ENCODE measurements around the gene RNF215. TPM values are rescaled to one million over a fixed set of nuclear protein-coding genes. Genes with fewer than 3 reads are reported as not detected.

The RNF215 gene
- total and polyA plus RNA-seq, 2 donors (not counting 3 experiments of a cell fraction or from before 2014, with no cell fraction given) = 16.7 to 26.9 TPM

DNA sequence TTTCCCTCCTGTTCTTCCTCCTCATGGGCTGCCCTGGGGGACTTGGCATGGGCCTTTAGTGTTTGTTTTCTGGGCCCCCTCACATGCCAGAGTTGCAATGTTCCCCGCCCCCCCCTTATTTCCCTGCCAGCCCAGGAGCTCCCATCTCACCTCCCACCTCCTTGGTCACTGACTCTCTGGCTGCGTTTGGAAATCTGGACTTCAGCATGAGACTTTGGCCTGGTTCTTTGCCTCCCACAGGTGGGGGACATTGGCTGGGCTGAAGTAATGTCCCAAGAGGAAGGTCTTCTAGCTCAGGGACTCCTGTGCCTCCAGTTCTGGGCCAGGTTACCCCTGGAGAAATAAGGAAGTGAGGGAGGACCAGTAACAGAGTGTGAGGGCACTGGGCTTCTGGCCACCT lies 45.3 kb upstream of the RNF215 start:
- Histone ChIP-seq H4K20me1 (replicated peaks; ENCODE audit: control insufficient read depth, extremely low read depth, insufficient read depth, low read length) (no peaks in the 10 kb centered on the region), H3K27ac (ENCODE audit: insufficient read depth, low read depth, low read length) (no peak overlapping the region), H3K9ac (replicated peaks; ENCODE audit: extremely low read depth, insufficient read depth, low read length) (no peak overlapping the region), H3K27me3 (ENCODE audit: control insufficient read depth in 2 of 2, insufficient read depth in 2 of 2, low read length in 2 of 2) (no peaks in the 10 kb centered on the region), H3K79me2 (ENCODE audit: control insufficient read depth, insufficient read depth, low read length) (no peaks in the 10 kb centered on the region), H3K4me1 (ENCODE audit: control insufficient read depth, extremely low read depth, insufficient read depth, low read length) (peaks cover 10% of the 10 kb centered on the region), H3K36me3 (ENCODE audit: control insufficient read depth in 2 of 2, extremely low read depth in 1 of 2, insufficient read depth in 2 of 2, low read length in 2 of 2) (peaks cover 0 to 7% of the 10 kb centered on the region in 2 experiments), H3K9me1 (replicated peaks; ENCODE audit: control insufficient read depth, extremely low read depth, insufficient read depth, low read length) (no peaks in the 10 kb centered on the region), H2AFZ (ENCODE audit: low read depth, low read length) (no peak overlapping the region), H3K4me3 (replicated peaks in 1 of 3; ENCODE audit: insufficient read depth in 1 of 3, low read depth in 1 of 3, low read length in 3 of 3) (no peak overlapping the region), H3K9me3 (replicated peaks; ENCODE audit: control insufficient read depth, insufficient read depth, low read length) (no peaks in the 10 kb centered on the region), H3K4me2 (ENCODE audit: insufficient read depth, low read length) (no peak overlapping the region)
- DNase-seq (ENCODE audit: low read depth, low spot score) (no peak), FAIRE-seq (no peak)
- no TSS peak for BruUV-seq (replicated peaks)
- POLR2A ChIA-PET = no interaction called here
- TF ChIP-seq FOS (IDR thresholded peaks at IDR 0.05; ENCODE audit: borderline replicate concordance, insufficient read depth, low read length) = no peak
- CTCF ChIA-PET = interaction anchor here (1.7 kb wide), 1 partner anchor 53 kb away, joined by 4 read pairs; no protein-coding TSS in a partner anchor
- dilution Hi-C loops (cut with MboI; ENCODE audit: extremely low pct_ligation_motif_present, low sequenced_read_pairs) = no loop called here
- intact Hi-C loops (cut with micrococcal nuclease) = no loop called here

DNA sequence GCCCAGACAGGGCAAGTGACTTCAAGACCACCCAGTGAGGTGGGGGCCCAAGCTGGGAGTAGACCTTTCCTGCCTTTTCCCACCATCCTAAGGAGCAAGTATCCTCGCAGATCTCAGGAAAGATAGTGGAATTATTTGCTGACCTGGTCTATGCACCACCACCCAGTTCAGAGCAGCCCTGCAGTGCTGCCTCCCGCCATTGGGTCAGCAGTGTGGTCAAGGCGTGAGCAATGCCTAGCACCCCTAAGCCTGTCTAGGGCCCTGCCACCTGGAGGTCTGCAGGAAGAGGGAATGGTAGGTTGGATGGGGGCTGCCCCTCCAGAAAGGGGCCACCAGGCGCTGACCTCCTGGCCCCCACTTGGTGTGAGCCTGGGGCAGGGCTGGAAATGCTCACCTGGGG lies 44.9 kb upstream of the RNF215 start:
- H3K4me3 ChIP-seq (replicated peaks in 1 of 3; ENCODE audit: insufficient read depth in 1 of 3, low read depth in 1 of 3, low read length in 3 of 3) = no peak overlapping the region
- no peak for FAIRE-seq
- no peak for DNase-seq (ENCODE audit: low read depth, low spot score)
- no peak overlapping the region for H3K9ac ChIP-seq (replicated peaks; ENCODE audit: extremely low read depth, insufficient read depth, low read length)
- H3K27ac ChIP-seq (ENCODE audit: insufficient read depth, low read depth, low read length) = no peak overlapping the region
- no peaks in the 10 kb centered on the region for H3K79me2 ChIP-seq (ENCODE audit: control insufficient read depth, insufficient read depth, low read length)
- H3K27me3 ChIP-seq (ENCODE audit: control insufficient read depth in 2 of 2, insufficient read depth in 2 of 2, low read length in 2 of 2) = no peaks in the 10 kb centered on the region
- peaks cover 10% of the 10 kb centered on the region for H3K4me1 ChIP-seq (ENCODE audit: control insufficient read depth, extremely low read depth, insufficient read depth, low read length)
- no peaks in the 10 kb centered on the region for H3K9me3 ChIP-seq (replicated peaks; ENCODE audit: control insufficient read depth, insufficient read depth, low read length)
- POLR2A ChIA-PET = no interaction called here
- H2AFZ ChIP-seq (ENCODE audit: low read depth, low read length) = no peak overlapping the region
- intact Hi-C loops (cut with micrococcal nuclease) (no loop called here), dilution Hi-C loops (cut with MboI; ENCODE audit: extremely low pct_ligation_motif_present, low sequenced_read_pairs) (no loop called here)
- CTCF ChIA-PET = interaction anchor here (0.6 to 1.9 kb wide), 3 partner anchors 53 to 163 kb away, joined by 3 to 5 read pairs (median 4); no protein-coding TSS in a partner anchor
- H4K20me1 ChIP-seq (replicated peaks; ENCODE audit: control insufficient read depth, extremely low read depth, insufficient read depth, low read length) = no peaks in the 10 kb centered on the region
- no peak overlapping the region for H3K4me2 ChIP-seq (ENCODE audit: insufficient read depth, low read length)
- no peaks in the 10 kb centered on the region for H3K9me1 ChIP-seq (replicated peaks; ENCODE audit: control insufficient read depth, extremely low read depth, insufficient read depth, low read length)
- TF ChIP-seq GATA2 (IDR thresholded peaks at IDR 0.05; ENCODE audit: insufficient read depth, insufficient read length, low read depth, low read length) (no peak), POLR2AphosphoS5 (IDR thresholded peaks at IDR 0.05; ENCODE audit: insufficient read depth, low read depth, low read length) (no peak)
- TF ChIP-seq, protein P1, sequence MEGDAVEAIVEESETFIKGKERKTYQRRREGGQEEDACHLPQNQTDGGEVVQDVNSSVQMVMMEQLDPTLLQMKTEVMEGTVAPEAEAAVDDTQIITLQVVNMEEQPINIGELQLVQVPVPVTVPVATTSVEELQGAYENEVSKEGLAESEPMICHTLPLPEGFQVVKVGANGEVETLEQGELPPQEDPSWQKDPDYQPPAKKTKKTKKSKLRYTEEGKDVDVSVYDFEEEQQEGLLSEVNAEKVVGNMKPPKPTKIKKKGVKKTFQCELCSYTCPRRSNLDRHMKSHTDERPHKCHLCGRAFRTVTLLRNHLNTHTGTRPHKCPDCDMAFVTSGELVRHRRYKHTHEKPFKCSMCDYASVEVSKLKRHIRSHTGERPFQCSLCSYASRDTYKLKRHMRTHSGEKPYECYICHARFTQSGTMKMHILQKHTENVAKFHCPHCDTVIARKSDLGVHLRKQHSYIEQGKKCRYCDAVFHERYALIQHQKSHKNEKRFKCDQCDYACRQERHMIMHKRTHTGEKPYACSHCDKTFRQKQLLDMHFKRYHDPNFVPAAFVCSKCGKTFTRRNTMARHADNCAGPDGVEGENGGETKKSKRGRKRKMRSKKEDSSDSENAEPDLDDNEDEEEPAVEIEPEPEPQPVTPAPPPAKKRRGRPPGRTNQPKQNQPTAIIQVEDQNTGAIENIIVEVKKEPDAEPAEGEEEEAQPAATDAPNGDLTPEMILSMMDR (IDR thresholded peaks at IDR 0.05; ENCODE audit: extremely low read depth in 1 of 2, insufficient read depth in 1 of 2, low read depth in 1 of 2, low read length in 2 of 2) = no peak
- peaks cover 0 to 7% of the 10 kb centered on the region in 2 experiments for H3K36me3 ChIP-seq (ENCODE audit: control insufficient read depth in 2 of 2, extremely low read depth in 1 of 2, insufficient read depth in 2 of 2, low read length in 2 of 2)
- no TSS peak for BruUV-seq (replicated peaks)
